Body of pancreas (tissue), 4 donors: ENCODE results near the gene FOXA1.

Source experiments
- CTCF ChIP-seq, 7 experiments: fragments of 450-650 bp in 4 of 7; fragments of 200-600 bp in 3 of 7; sonication (generic) in 3 of 7; IDR thresholded peaks; one replicate each; pipeline ENCODE4 v1.5.1; 2016 to 2019; ENCODE audit warnings: antibody characterized with exemption in 7 of 7
- POLR2A ChIP-seq, 3 donors: fragments of 450-650 bp; IDR thresholded peaks; one replicate each; pipeline ENCODE4 v1.6.1; 2016; ENCODE audit warnings: antibody characterized with exemption in 3 of 3, mild to moderate bottlenecking in 2 of 3

GRCh38 chr14:37546621-37547447 is 48.2 kb downstream of the FOXA1 start:
- no peak for TF ChIP-seq CTCF (IDR thresholded peaks at IDR 0.05)
- TF ChIP-seq POLR2A (IDR thresholded peaks at IDR 0.05): no peak
